ENCODE results near the gene PLA2G2C. TPM values are rescaled to one million over a fixed set of nuclear protein-coding genes. Genes with fewer than 3 reads are reported as not detected.

PLA2G2C gene
- total and polyA plus RNA-seq, 2 donors (not counting 3 experiments of a cell fraction or from before 2014, with no cell fraction given), result not detected

DNA sequence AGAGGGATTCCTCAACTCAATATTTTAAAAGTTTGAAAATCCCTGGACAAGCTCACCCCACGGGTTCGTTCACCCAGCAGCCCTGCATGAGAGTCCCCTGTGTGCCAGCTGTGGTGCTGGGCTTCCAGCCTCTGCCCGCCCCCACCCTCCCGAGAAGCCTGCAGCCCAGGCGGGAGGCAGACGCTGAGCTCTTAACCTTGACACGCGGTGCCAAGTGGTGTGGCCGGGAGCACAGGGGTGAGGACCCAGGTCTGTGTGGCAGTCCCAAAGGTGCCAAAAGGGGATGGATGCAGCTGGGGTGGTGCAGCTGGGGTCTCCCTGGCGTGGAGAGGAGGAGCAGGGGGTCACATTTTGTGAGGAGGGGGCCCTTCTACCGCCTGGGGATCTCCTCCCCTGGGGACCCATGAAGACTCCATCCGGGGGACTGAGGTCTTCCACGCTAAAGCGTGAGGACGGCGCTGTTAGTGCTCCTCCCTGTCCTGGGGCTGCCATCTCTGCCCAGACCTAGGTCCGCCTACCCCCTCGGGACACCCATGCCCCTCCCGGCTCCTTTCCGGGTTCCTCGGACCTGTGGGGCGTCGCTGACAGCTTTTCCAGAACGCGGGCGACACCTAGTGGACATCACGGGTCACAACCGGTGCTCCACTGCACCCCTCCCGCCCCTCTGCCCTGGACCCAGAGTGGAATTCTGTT lies 34.3 kb downstream of the PLA2G2C start:
- intact Hi-C loops (cut with micrococcal nuclease), result loop anchor here (1.0 kb wide), 7 partner anchors 51 to 437 kb away; partner anchors contain the start of gene OTUD3

DNA sequence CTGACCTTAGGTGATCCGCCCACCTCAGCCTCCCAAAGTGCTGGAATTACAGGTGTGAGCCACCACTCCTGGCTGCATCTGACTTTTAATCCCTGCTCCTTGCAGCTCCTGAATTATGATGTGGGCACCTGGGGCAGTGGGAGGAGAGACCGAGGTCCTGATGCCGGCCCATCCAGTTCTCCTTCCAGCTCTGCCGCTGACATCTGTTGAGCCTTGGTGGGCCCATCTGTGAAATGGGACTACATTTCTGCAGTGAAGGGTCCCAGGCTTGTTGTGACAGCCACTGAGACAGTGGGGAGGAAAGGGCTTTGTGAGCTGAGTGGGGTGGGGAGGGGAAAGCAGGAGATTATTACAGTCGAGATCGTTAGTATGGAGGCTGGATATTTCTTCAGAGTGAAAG lies 35.3 kb downstream of the PLA2G2C start:
- no peak overlapping the region for H3K27ac ChIP-seq (ENCODE audit: insufficient read depth, low read depth, low read length)
- ChIA-PET POLR2A (no interaction called here), CTCF (interaction anchor here (0.9 to 6.7 kb wide), 10 partner anchors 13 to 390 kb away, joined by 3 to 76 read pairs (median 8); partner anchors contain the start of gene OTUD3)
- H4K20me1 ChIP-seq (replicated peaks; ENCODE audit: control insufficient read depth, extremely low read depth, insufficient read depth, low read length), result no peaks in the 10 kb centered on the region
- no peaks in the 10 kb centered on the region for H3K9me3 ChIP-seq (replicated peaks; ENCODE audit: control insufficient read depth, insufficient read depth, low read length)
- BruUV-seq (replicated peaks), result no TSS peak
- no peaks in the 10 kb centered on the region for H3K27me3 ChIP-seq (ENCODE audit: control insufficient read depth in 2 of 2, insufficient read depth in 2 of 2, low read length in 2 of 2)
- H2AFZ ChIP-seq (ENCODE audit: low read depth, low read length), result no peak overlapping the region
- no peak for DNase-seq (ENCODE audit: low read depth, low spot score)
- H3K9me1 ChIP-seq (replicated peaks; ENCODE audit: control insufficient read depth, extremely low read depth, insufficient read depth, low read length), result no peaks in the 10 kb centered on the region
- dilution Hi-C loops (cut with MboI; ENCODE audit: extremely low pct_ligation_motif_present, low sequenced_read_pairs) (no loop called here), intact Hi-C loops (cut with micrococcal nuclease) (no loop called here)
- no peaks in the 10 kb centered on the region for H3K36me3 ChIP-seq (ENCODE audit: control insufficient read depth in 2 of 2, extremely low read depth in 1 of 2, insufficient read depth in 2 of 2, low read length in 2 of 2)
- peaks cover 4% of the 10 kb centered on the region for H3K4me1 ChIP-seq (ENCODE audit: control insufficient read depth, extremely low read depth, insufficient read depth, low read length)
- no peaks in the 10 kb centered on the region for H3K79me2 ChIP-seq (ENCODE audit: control insufficient read depth, insufficient read depth, low read length)
- H3K4me2 ChIP-seq (ENCODE audit: insufficient read depth, low read length), result no peak overlapping the region
- H3K9ac ChIP-seq (replicated peaks; ENCODE audit: extremely low read depth, insufficient read depth, low read length), result no peak overlapping the region
- no peak overlapping the region for H3K4me3 ChIP-seq (replicated peaks in 1 of 3; ENCODE audit: insufficient read depth in 1 of 3, low read depth in 1 of 3, low read length in 3 of 3)
- FAIRE-seq, result no peak
- TF ChIP-seq EZH2 (IDR thresholded peaks at IDR 0.05; ENCODE audit: borderline replicate concordance, low read depth, low read length, severe bottlenecking) (no peak), GATA2 (IDR thresholded peaks at IDR 0.05; ENCODE audit: insufficient read depth, insufficient read length, low read depth, low read length) (no peak), POLR2A (IDR thresholded peaks at IDR 0.05; ENCODE audit: low read depth, low read length) (no peak), JUN (IDR thresholded peaks at IDR 0.05; ENCODE audit: borderline replicate concordance, insufficient read depth, insufficient read length, low read depth) (no peak), POLR2AphosphoS5 (IDR thresholded peaks at IDR 0.05; ENCODE audit: insufficient read depth, low read depth, low read length) (no peak), MYC (IDR thresholded peaks at IDR 0.05; ENCODE audit: low read depth, low read length) (no peak), FOS (IDR thresholded peaks at IDR 0.05; ENCODE audit: borderline replicate concordance, insufficient read depth, low read length) (no peak)
- TF ChIP-seq, protein P1, sequence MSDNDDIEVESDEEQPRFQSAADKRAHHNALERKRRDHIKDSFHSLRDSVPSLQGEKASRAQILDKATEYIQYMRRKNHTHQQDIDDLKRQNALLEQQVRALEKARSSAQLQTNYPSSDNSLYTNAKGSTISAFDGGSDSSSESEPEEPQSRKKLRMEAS (IDR thresholded peaks at IDR 0.05; ENCODE audit: insufficient read depth, insufficient read length), result no peak

More for the DNA sequence above, 34.3 kb downstream of the PLA2G2C start:
- ChIA-PET CTCF (interaction anchor here (0.6 to 6.7 kb wide), 38 partner anchors 8 to 414 kb away, joined by 3 to 76 read pairs (median 4); partner anchors contain the start of gene OTUD3), POLR2A (interaction anchor here (0.7 kb wide), 1 partner anchor 205 kb away, joined by 4 read pairs; no protein-coding TSS in a partner anchor)
- no peaks in the 10 kb centered on the region for H3K9me3 ChIP-seq (replicated peaks; ENCODE audit: control insufficient read depth, insufficient read depth, low read length)
- BruUV-seq (replicated peaks), result no TSS peak
- H3K36me3 ChIP-seq (ENCODE audit: control insufficient read depth in 2 of 2, extremely low read depth in 1 of 2, insufficient read depth in 2 of 2, low read length in 2 of 2), result no peaks in the 10 kb centered on the region
- H3K4me2 ChIP-seq (ENCODE audit: insufficient read depth, low read length), result peak overlapping the region; percentile 63
- DNase-seq (ENCODE audit: low read depth, low spot score) (peak; percentile 42), FAIRE-seq (peak; percentile 79)
- H3K4me3 ChIP-seq (replicated peaks in 1 of 3; ENCODE audit: insufficient read depth in 1 of 3, low read depth in 1 of 3, low read length in 3 of 3), result peak overlapping the region in 1 of 3 experiments; percentile 7
- peak overlapping the region; percentile 97 for H2AFZ ChIP-seq (ENCODE audit: low read depth, low read length)
- dilution Hi-C loops (cut with MboI; ENCODE audit: extremely low pct_ligation_motif_present, low sequenced_read_pairs), result no loop called here
- peak overlapping the region; percentile 14 for H3K9ac ChIP-seq (replicated peaks; ENCODE audit: extremely low read depth, insufficient read depth, low read length)
- peaks cover 4% of the 10 kb centered on the region for H3K4me1 ChIP-seq (ENCODE audit: control insufficient read depth, extremely low read depth, insufficient read depth, low read length)
- H3K27me3 ChIP-seq (ENCODE audit: control insufficient read depth in 2 of 2, insufficient read depth in 2 of 2, low read length in 2 of 2), result no peaks in the 10 kb centered on the region
- no peak for TF ChIP-seq POLR2AphosphoS5 (IDR thresholded peaks at IDR 0.05; ENCODE audit: insufficient read depth, low read depth, low read length)
- TF ChIP-seq, protein P2, sequence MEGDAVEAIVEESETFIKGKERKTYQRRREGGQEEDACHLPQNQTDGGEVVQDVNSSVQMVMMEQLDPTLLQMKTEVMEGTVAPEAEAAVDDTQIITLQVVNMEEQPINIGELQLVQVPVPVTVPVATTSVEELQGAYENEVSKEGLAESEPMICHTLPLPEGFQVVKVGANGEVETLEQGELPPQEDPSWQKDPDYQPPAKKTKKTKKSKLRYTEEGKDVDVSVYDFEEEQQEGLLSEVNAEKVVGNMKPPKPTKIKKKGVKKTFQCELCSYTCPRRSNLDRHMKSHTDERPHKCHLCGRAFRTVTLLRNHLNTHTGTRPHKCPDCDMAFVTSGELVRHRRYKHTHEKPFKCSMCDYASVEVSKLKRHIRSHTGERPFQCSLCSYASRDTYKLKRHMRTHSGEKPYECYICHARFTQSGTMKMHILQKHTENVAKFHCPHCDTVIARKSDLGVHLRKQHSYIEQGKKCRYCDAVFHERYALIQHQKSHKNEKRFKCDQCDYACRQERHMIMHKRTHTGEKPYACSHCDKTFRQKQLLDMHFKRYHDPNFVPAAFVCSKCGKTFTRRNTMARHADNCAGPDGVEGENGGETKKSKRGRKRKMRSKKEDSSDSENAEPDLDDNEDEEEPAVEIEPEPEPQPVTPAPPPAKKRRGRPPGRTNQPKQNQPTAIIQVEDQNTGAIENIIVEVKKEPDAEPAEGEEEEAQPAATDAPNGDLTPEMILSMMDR (IDR thresholded peaks at IDR 0.05; ENCODE audit: extremely low read depth in 1 of 2, insufficient read depth in 1 of 2, low read depth in 1 of 2, low read length in 2 of 2), result peak; percentile 87 to 91
- H4K20me1 ChIP-seq (replicated peaks; ENCODE audit: control insufficient read depth, extremely low read depth, insufficient read depth, low read length), result no peaks in the 10 kb centered on the region
- H3K9me1 ChIP-seq (replicated peaks; ENCODE audit: control insufficient read depth, extremely low read depth, insufficient read depth, low read length), result no peaks in the 10 kb centered on the region
- H3K27ac ChIP-seq (ENCODE audit: insufficient read depth, low read depth, low read length), result no peak overlapping the region
- H3K79me2 ChIP-seq (ENCODE audit: control insufficient read depth, insufficient read depth, low read length), result no peaks in the 10 kb centered on the region

Measured in endothelial cell of umbilical vein (primary cell).